GM19324 (cell line): ENCODE results near the gene DYNLT3.

Experiments
- ATAC-seq: cut with Tn5 transposase; IDR thresholded peaks from one replicate; pipeline ENCODE4 v1.9.1; 2021; ENCODE audit warnings: mild to moderate bottlenecking, moderate library complexity; ENCODE audit not compliant: unreplicated experiment, low FRiP score

The DYNLT3 gene, protein sequence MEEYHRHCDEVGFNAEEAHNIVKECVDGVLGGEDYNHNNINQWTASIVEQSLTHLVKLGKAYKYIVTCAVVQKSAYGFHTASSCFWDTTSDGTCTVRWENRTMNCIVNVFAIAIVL

DNA sequence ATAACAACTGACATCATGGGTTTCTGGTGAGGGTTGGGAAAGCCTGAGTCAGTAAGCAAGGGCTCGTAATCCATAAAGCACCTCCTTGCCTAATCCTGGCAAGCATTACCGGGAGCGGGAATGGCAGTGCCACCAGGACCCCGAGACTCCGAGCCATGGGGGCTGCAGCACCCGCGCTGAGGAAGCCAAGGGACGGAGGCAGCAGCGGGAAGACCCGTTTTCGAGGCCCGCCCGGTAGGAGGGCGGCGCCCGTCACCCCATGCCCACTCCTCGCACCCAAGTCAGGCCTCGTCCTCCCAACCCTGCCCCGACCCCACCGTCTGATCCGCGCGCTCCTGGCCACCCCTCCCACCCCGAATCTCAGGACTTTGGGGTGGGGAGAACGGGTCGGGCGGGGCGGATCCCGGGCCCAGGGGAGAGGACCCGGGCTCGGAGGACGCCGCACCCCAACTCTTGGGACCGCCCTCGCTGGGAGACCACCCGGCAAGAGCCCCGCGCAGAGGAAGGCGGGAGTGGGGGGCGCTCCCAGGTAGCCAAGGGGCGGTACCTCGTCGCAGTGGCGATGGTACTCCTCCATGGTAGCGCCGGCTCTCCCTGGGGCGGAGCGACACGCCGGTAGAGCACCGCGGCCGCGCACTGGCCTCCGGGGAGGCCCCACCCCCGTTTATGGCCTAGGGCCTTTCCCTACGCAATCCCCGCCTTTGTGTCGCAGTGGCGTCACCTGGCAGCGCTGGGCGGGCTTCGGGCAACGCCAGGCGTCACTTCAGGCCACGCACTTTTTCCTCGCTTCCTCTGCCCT, at the start of gene DYNLT3:
DYNLT3 (minus strand) TSS at position 638 of the 799 bp plus-strand sequence; CDS start at position 577, 61 bp downstream.
- peak; percentile 99 for ATAC-seq

DNA sequence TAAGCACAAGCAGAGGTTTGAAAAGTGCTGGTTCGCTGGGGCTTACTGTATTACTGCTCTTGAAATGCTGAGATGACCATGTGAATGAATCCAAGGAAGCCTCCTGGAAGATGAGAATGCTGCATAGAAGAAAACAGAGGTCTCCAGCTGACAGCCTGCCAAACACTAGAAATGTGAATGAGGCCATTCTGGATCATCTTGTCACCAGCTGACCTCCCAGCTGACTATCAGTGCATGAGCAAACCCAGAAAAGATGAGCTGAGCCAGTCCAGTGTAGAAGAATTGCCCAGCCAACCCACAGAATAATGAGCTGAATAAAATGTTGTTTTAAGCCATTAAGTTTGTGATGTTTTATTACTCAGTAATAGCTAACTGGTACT, 49.1 kb upstream of the DYNLT3 start:
- no peak for ATAC-seq

DNA sequence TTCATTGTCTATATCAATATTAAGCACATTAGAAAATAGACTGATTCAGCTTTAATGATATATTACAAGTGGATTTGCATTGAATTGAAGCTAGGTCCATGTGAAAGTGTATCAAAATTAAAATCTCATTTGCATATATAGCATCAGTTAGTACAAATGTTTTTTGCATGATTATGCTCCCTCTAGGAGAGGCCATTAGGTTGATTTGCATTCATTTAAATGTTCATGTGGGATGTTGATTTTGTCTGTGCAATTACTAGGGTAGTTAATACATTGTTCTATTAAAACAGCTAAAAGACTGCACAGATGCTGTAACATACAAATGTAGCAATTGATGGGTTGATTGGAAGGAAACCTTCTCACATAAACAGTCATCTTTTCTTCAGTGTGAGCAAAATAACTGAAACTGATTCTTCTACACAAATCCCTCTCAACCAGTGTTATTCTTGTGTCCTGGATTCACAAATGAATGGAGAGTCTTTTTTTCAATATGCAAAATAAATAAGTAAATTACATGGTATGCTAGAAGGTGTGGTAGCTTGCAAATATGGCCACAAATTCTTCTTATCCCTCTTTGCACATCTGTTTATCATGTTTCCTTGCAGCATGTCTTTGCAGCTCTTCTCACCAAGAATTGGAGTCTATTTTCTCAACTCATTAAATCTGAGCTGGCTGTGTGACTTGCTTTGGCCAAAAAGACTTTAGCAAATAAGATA, 48.6 kb upstream of the DYNLT3 start:
- no peak for ATAC-seq

DNA sequence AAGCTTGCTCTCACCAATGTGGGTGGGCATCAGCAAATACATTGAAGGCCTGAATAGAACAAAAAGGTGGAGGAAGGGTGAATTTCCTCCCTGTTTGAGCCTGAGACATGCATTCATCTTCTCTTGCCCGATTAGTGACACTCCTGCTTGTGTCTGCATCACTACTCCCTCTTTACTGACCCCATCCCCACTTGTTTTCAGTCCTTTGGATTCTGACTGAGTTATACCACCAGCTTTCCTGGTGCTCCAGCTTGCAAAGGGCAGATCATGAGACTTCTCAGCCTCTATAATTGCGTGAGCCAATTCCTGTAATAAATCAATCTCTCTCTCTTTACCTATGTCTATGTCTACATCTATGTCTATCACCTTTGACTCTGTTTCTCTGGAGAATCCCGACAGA, 47.4 kb upstream of the DYNLT3 start:
- no peak for ATAC-seq

DNA sequence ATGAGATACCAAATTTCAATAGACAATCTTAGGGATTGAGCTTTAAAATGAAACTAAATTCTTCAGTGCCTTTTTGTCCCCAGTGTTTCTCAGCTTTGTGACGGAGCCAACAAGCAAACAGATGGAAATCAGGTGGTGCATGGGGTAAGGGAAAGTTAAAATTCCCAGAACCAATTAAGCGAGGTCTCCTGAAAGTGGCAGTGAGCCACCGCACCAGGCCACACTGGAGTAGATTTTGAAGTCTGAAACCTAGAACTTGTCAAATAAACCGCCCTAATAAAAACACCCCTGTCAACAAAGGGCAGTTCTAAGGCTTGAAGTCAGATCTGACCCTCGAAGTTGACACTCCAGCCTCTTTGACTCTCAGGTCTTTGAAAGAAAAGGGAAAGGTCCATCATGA, 40.6 kb upstream of the DYNLT3 start:
- no peak for ATAC-seq

DNA sequence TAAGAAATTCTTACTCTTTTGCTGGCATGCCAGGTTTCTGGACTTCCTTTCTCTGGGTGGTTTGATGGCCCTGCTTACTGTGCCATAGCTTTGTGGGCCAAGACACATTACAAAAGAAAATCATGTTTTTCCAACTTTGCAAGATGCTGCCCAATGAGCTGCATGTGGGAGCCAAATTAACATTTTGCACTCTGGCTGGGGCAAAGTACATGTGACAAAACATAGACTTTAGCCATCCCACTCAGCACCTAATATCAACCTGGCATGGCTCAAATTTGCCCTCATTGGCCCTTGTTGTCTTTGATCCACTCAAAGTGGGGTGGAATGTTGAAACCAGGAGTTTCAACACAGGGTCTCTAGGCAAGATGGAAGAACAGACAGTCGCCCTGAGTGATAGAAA, 40.0 kb upstream of the DYNLT3 start:
- no peak for ATAC-seq

DNA sequence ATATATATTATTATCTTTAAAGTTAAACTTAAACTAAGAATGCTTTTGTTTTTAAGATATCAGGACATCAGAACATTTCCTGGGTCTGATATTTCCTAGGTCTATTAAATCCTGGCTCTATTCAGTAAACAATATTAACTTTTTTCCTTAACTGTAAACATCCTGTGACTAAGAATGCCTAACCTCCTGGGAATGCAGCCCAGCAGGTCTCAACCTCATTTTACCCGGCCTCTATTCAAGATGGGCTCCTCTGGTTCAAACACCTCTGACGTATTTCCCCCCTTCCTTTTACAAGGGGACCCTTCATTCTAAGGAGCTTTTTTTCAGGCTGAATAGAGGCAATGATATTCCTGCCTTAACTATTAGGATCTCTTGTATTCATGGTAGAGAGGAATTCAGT, 35.8 kb upstream of the DYNLT3 start:
- no peak for ATAC-seq

DNA sequence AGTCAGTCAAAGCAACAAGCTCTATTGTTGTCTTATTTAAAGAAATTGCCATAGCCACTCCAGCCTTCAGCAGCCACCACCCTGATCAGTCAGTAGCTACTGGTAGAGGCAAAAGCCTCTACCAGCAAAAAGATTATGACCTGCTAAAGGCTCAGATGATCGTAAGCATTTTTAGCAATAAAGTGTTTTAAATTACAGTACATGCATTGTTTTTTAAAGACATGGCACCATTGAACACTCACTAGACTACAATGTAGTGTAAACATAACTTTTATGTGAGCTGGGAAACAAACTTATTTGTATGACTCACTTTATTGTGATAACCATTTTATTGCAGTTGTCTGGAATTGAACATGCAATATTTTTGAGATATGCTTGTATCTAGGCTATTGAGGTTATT, 32.3 kb upstream of the DYNLT3 start:
- ATAC-seq = no peak

DNA sequence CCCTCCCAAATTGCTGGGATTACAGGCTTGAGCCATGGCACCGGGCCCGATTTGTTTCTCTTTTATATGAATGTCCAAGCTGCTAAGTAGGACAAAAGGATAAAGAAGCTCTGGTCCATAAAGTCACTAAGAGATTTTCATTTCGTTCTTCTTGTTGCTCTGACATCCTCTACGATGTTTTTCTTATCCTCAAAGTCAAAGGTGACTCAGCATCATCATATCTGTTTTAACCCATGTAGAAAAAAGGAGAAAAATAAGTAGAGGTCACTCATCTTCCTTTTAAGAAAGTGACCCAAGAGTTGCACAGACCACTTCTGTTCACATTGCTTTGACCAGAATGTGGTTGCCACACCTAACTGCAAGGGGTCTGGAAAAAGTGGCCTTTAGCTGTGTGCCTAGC, 29.3 kb upstream of the DYNLT3 start:
- ATAC-seq = no peak

DNA sequence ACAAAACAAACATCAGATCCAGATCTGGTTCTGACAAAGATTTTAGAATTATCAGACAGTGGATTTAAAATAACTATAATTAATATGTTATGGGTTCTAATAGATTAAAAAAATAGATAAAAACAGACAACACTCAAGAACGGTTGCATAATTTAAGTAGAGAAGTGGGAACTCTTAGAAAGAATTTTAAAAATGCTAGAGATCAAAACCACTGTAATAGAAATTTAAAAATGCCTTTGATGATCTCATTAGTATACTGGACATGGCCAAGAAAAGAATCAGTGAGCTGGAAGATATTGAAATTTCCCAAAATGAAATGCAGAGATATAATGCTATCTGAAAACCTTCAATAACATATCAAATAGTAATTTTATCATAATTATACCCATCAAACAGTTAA, 28.3 kb upstream of the DYNLT3 start:
- no peak for ATAC-seq

DNA sequence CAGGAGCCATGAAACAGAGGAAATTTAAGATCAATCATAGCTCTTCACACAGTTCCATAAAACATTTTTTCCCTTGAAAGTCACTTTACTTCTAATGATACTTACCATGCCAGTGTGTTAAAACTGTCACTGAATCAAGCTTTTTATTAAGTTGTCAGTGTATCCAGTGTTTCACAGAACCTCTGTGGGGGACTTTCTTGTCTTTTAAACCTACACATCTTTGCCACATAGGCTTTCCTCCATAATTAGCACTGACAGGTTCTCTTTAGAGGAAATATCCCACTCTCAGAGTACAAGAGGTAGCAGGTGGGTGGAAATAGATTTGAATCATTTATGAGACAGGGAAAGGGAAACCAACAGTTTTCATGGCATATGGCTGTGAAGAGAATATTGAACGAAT, 25.8 kb upstream of the DYNLT3 start:
- no peak for ATAC-seq

DNA sequence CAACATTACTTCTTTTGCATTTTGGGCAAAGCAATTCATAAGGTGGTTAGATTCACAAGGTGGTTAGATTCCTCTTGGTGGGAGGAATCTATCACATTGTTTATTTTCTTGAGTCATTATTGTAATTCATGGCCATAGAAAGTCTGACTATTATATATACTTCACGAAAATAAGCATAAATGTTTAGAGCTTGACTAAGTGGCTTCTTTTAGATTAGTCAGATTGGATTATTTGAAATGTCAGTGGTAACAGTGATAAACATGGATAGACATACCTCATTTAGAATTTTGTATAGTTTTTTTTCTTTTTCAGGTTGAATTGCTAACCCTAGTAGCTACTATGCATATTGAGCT, 24.9 kb upstream of the DYNLT3 start:
- no peak for ATAC-seq

DNA sequence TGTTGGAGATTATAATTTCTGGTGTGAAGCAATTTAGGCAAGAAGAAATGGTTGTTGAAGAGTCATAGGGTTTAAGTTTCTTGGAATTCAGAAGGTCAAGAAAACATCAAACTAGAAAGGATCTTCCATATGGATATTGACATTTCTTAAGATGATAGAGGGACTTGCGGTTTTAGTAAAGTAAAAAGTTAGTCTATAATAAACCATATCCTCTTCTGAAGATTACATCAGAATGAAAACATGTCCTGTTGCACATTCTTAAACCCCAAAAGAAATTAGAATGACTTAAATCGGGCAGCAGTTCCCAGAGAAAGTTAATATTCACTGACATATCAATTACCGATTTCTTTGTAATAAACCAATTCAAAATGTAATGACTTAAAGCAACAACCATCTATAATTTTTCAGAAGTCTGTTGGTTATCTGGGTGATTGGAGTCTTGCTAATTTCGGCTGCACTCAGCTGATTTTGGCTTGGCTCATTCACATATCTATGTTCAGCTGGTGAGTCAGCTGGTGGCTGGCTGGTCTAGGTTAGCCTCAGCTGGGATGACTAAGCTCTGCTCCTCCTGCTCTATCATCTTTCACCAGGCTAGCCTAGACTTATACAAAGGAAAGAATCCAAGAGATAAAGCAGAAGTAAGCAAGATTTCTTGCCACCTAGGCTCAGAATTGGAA, 24.4 kb upstream of the DYNLT3 start:
- ATAC-seq = no peak

DNA sequence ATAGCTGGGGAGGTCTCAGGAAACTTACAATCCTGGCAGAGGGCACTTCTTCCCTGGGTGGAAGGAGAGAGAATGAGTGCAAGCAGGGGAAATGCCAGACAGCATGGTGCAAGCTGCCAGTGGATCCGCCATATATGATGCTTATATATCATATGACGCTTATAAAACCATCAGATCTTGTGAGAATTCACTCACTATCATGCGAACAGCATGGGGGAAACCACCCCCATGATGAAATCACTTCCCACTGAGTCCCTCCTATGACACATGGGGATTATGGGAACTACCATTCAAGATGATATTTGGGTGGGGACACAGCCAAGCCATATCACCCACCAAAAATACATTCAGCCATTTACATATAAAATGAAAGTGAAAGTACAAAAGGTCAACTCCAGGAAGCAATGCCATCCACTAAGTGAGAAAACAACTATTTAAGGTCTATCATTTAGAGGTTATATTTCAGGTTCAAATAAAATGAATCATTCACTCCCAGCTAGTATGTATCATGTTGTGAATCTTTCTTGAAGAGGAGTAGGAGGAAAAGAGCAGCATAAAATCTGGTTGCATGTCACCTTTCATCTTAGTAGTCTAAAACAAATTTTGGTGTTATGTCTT, 20.3 kb upstream of the DYNLT3 start:
- no peak for ATAC-seq

DNA sequence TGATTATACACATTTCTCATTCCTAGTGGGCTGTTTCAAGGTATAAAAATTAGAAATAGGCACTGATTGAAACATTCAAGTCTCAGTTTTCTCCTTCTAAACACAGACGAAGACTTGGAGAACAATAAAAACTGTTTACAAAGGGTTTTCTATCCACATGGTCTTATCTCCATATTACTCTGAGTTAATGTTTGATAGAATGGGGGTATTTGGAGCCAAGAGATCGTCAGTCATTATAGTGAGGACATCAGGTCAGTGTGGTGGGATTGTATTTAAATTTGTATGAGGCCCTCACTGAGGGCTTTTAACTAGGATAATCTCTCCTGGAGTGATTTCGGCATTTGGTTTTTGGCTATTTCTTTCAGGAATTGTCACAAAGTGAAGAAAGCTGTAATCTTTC, 16.4 kb upstream of the DYNLT3 start:
- ATAC-seq = no peak

DNA sequence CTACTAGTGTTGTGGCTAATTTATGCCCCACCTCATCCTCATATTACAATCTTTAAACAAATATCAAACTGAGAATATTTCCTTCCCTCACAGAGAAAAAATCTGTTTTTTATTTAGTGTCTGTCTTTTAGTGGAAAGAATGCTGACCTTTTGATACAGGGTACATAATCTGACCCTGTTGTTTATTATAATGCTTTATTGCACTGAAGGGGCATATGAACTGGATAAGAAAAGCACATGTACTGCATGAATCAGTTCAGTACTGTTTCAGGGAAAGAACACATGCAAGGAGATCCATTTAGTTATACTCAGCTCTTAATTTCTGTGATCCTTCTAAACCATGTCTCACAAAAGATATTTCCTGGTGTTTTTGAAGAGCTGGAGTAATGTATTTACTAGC, 15.5 kb upstream of the DYNLT3 start:
- ATAC-seq = no peak

DNA sequence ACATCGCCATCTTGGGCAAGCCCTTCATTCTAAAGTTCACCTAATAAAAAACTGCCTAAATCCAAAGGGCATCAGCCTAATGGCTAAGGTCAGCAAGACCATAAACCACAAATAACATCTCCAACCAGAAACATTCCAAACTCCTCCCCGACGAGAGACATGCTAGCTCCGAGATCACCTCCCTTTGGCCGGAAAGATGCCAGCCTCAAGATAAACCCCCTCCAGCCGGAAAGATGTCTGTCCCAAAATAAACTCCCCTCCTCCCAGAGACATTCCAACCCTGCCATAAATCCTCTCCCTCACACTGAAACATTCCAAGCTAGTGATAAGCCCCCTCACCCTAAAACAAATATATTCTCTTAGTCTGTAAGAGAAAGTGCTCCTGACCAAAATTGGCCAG, 13.3 kb upstream of the DYNLT3 start:
- ATAC-seq = no peak

DNA sequence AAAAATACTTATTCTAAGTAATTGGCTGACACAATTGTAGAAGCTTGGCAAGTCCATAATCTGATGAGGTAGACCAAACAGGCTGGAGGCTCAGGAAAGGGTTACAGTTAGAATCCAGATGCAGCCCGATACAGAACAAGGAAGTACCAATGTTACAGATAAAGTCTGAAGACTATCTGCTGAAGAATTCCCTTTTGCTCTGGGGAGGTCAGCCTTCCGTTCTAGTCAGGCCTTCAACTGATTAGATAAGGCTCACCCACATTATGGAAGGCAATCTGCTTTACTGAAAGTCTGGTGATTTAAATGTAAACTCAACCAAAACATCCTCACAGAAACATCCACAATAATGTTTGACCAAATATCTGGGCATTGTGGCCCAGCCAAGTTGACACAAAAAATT, 7.4 kb upstream of the DYNLT3 start:
- ATAC-seq = no peak

DNA sequence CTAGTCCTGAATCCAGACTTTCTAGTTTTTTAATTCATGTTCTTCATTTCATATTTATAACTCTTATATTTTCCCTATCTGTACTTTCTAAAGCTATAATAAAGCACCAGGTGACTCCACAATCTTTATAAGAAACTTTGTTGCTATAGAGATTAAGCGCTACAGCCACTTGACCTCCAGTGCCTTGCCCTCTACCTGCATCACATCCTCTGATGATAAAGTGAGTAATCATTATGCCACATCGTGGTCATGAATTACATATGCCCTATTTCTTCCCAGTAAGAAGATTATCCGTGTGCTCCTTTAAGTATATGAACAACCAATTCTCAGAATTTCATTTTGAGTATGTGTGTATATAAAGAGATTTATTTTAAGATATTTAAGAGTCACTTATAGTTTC, 6.8 kb upstream of the DYNLT3 start:
- no peak for ATAC-seq

DNA sequence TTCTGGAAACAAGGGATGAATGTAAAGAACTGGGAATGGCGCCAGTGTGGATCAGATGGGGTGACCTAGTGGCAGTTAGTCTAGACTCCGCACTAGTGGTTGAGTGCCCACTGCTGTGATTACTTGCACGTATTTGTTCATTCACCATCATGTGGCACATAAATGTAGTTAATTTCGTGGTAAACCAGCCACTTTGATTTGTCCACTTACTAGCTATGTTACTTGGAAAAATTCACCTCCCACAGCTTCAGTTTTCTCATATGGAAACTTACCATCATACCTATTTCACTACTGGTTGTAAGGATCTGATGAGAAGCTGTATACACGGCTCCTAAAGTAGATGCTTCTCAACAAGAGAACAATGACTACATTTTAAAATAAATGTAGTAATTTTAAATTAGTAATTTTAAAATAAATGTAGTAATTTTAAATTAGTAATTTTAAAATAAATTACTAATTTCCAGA, 394 bp upstream of the DYNLT3 start:
- peak; percentile 32 for ATAC-seq

DNA sequence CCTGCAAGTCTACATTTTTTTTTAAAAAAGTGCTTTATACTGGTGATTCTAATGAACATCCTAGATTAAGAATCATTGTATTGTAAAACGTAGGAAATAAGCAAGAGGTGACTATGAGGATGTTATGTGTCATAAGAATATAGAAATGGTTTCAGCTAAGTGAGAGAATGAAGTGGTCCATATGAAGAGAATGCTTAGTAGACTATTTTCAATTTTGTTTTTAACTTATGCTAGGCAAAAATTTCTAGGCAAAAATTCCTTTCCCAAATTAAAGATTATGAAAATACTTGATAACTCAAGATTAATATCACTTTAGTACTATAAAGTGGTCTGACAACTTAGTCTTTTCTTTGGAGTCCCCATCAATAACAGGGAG, 825 bp downstream of the DYNLT3 start:
- ATAC-seq = no peak
